ENCODE data around the gene ARL6IP6.

- TF ChIP-seq CTCF (IDR thresholded peaks at IDR 0.05; ENCODE audit: low read length) (no peak), EZH2 (IDR thresholded peaks at IDR 0.05; ENCODE audit: borderline replicate concordance, low read length) (no peak)
These were observed 32.1 kb upstream of the ARL6IP6 start for GRCh38 chr2:152686321-152686720.

Data from OCI-LY1 (cell line).